ENCODE measurements around the gene ST14.
"Not testable (repeated sequence)": the region's sequence is repeated elsewhere in the genome, so short reads cannot be mapped to it uniquely, and the experiment has no call there.

The ST14 gene

DNA sequence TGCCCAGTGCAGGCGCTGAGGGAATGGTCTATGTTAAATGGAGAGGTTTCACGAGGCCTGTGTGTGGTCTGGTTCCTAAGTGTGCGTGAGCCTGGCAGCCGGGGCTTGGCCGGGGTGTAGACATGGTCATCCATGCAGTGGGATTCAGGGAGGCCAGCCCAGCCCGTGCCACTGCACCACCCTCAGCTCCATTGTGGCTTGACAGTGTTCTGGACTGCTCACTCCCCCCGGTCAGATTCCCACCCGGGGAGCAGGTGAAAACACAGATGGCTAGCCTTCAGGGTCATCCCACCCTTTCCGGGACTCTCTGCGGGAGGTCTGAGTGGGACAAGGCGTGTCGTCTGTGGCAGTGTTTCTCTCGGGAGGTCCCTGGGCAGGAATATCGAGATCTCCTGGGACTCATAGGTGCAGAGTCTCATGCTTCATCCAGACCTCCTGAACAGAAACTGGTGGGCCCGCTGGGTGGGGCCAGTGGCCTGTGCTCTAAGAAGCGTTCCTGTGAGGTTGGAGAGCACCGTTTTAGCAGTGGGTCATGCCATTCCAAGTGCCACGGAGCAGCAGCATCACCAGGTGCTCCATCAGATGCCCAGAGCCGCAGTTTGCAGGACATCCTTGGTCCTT is 52.3 kb downstream of the ST14 start:
- no peak for DNase-seq

DNA sequence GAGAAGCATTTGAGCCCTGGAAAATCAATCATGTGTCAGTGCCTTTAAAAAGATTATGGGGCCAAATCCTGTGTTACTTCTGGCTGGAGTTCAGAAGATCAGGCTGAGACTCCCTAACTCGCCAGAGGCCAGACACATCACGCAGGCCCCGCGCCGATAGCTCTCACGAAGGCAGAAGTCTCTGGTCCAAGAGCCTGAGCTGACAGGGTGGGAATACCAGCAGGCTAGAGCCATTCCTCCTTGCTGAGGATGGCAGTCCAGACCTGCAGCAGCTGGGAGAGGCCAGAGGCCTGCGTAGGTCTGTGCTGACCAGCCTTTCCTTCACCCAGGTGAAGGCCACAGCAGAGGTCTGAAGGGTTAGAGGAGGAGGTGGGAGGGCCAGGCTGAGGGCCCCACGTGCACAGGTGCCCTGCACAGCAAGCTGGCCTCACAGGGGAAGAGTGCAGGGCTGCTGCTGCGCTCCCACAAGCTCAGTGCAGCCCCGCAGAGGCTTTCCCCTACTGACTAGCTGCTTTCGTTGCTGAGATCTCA is 52.9 kb downstream of the ST14 start:
- DNase-seq = no peak

DNA sequence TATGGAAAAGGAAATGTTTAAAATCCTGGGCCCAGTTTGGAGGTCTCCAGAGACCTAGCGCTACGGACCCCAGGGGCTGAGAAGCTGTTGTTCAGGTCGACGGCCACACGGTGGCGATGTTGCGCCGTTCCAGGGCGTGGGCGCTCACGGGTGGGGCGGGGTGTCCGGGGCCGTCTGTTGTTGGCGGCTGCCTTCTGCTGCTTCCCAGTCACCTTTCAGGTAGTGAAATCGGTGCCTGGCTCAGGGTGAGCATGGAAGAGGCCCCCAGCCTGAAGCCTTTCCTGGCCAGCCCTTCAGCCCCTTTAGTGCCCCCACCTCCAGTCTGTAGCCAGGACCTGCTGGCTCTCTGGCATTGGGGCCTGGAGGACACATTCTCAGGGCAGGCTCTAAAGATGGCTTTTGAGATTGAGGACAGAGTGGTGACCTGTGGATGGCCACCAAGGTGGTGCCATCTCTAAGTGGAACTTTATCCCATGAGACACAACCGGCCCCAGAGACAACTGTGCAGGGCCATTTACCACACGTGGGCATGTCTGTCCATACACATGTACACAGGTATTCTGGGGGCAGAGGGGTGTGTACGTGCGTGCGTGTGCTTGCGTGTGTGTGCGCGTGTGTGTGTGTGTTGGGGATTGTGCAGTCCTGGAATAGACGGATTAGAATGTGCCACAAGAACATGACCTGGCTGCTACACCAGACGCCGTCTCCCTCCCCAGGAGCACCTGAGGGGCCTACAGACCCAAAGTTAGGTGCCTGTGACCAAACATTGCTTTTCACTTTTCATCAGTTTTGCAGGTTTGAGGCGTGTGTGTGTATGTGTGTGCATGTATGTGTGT is 53.8 kb downstream of the ST14 start:
- DNase-seq = peak; percentile 35

DNA sequence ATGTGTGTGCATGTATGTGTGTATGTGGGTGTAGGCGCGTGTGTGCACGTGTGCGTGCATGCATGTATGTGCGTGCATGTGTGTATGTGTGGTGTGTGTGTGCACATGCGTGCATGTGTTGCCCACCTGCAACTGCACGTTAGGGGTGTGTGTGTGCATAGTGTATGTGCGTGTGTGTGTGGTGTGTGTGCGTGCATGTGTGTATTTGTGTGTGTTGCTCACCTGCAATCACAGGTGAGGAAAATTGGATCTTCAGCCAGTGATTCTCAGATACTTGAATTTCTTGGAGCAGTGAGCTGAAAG is 54.3 kb downstream of the ST14 start:
- DNase-seq = no peak

DNA sequence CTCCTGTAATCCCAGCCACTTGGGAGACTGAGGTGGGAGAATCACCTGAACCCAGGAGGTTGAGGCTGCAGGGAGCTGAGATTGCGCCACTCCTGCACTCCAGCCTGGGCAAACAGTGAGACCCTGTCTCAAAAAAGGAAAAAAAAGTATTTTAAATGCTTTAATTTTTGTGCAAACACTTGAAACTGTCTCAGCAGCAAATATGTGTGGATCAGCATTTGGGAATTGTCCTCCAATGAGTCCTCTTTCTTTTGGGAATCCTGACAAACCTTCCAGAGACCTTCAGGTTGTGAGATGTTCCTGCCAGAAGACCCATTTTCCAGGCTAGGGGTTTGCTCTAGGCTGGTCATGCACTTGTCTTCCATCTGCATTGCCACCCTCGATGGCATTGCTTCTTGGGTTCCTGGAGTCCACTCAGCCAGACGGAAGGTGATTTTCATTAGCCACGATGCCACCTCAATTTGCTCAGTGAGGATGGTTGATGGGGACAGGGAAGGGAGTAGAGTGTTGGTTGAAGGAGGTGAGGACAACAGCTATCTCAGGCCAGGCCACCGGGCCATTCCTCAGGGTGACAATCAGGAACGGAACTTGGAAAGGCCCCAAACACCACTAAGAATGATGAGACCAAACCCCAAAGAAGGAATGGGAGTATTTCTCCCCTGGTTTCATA is 55.4 kb downstream of the ST14 start:
- no peak for DNase-seq

DNA sequence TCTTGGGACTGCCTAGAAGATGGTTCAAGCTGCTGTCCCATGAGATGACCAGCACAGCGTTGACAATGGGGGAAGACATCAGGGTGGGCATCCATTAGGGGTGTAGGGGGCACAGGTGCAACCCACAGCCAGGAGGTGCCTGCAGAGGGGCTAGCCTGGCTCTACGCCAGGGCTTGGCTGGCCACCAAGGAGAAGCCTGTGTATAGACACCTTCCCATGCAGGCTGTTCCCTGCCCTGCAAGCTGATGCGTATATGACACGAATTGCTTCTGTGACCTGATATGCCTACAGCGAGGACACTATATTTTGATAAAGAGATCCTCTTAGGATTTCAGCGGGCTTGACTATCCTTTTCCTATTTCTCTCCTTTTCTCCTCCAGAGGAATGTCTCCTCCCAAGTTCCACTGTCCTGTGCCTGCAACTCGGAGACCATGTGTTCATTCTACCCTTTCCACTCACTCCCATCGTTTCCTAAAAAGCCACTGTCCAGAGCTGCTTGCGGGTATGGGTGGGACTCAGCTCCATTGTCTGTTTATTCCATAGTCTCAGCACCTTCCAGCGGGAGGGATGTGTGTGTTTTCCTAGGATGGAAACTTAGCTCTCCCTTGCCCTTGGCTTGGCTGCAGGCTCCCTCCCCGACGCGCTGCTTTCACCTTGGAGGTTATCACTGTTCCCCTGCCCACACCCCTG is 56.1 kb downstream of the ST14 start:
- no peak for DNase-seq

DNA sequence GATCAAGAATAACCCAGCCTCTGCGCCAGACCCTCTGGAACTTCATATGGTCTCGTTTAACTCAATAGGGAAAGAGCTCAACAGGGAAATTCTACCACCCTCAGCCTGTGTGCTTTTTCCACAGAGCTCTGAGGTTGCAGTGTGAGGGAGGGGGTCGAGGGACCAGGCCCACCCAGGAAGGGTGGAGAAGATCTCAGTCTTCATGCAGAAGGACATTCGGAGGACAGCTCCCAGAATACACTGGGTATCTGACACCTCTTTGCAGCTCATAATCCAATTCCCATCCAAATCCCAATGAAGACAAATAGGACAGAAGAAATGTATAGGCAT is 56.6 kb downstream of the ST14 start:
- DNase-seq = no peak

DNA sequence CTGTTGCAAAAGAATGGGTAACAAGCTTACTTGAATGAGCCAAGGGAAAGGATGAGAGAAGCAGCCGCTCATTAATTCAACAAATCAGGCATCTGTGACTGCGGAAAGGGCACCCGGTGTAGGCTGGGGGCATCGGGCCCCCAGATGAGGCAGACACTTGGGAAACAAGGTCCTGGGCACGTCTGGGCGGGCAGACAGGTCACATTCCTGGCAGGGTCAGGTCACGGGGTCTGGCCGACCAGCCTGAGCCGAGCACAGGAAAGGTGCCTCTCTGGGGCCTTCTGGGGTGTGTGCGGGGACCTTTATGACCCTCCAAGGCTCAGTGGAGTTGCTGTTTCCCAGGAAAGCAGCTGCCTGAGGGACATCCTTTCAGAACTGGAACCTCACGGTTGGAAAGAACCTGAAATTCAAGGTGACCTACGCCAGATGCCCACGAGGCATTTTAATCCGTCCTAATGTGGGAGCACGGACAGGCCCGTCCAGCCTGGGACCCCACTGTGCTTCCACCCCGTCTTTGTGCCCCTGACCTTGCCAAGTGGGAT is 57.1 kb downstream of the ST14 start:
- DNase-seq = no peak

DNA sequence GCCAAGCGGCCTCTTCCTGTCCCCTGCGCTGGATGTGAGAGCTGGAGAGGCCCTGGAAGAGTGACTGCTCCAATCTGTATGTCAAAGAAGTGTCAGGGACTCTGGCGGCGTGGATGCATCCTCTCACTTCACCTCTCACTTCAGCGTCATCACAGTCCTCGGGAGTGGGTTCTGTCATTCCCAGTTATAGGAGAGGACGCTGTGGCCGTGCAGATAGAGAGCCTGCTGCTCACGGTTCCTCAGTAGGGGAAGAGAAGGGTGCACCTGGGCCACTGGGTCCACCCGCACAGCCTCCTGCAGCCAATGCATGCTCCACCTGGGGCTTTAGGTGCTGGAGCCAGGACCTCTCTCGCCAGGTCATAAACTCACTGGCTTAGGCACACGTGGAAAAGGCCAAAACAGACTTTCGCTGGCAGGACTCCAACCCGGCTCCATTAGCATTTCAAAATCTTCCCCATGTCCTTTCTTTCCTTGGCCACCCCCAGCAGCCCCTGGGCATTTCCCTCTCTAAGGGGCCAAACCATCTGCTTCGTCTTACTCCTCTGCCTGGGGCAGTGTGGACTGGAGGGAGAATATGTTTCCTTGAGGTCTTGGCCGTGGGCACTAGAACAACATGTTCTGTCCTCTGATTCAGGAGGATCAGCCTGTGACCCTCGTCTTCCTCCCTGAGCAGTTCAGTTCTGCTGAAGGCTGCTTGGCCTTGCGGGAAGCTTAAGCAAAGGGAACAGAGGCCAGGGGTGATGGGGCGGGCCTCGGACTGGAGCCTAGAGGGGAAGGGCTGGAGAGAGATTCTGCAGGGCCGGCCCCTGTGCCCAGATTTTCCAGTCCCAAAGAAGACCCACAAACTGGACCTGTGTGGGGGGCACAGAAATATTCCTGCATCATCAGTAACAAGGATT is 57.8 kb downstream of the ST14 start:
- DNase-seq = no peak

DNA sequence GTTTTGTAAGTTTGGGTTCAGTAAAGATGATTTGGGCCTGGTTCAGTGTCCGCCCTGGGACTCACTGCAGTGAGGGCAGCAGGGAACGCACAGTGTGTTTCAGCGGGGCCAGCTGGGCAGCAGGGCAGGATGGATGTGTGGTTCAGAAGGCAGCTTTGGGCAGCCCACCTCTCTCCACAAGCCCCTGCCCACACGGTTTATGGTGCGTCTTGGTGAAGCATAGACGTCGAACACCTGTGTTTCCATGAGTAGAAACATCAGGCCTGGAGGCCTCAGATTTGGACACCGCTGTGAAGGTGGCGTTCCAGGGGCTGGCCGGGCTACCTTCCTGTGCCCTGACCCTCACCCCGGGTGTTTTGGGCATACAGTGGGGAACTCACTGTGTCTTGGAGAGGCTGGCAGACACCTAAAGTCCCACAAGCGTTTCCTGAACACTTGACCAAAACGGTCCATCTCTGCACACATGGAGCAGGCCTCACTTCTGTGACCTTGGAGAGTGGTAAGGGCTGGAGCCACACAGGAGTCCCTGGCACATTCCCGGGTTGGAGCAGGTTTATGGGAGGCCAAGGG is 59.0 kb downstream of the ST14 start:
- no peak for DNase-seq

DNA sequence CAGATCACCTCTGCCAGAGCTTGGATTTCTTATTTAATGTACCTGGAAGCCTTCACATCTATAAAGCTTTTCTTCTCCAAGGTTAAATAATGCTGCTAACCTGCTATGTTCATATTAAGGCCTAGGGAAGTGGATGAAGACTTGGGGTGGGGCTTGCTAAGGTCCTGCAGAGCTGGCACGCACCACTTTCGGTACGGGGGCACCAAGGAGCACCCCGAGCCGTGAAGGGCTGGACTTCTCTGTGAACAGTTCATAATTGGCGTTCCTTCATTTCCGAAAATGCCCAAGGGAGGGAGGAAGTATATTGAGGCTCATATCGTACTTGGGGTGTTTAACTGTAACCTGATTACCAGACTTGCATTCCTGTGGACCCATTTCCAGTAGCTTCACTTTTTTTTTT is 59.6 kb downstream of the ST14 start:
- DNase-seq = no peak

DNA sequence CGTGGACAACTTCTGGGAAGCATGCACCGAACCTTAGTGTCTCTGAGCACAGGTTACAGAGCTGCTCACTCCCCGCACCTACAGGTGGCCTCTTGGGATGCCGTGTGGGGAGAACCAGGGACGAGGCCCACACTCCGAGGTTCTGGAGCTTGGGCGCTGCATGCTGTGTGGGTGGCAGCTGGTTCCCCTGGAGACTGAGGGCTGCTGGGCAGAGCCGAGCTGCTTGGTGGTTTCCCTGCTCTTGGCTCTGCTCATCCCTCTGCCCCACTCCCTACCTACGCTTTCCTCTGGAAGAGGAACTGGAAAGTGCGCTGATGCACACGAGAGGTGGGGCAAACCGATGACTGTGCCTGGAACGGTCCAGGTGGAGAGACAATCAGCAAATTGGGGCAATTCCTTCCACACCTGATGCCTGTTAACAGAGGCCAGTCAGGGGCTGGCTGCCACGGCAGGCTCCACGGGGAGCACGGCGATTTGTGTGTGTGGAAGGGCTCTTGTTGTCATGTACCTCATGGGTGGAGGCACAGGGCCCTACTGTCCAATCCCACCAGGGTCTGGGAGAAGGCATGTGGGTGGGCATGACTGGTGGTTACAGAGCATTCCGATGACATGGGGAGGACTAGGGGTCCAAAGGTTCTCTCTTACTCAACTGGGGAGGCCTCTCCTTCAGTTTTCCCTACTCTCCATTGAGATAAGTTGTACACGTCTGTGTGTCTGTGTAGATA is 60.9 kb downstream of the ST14 start:
- DNase-seq = no peak

DNA sequence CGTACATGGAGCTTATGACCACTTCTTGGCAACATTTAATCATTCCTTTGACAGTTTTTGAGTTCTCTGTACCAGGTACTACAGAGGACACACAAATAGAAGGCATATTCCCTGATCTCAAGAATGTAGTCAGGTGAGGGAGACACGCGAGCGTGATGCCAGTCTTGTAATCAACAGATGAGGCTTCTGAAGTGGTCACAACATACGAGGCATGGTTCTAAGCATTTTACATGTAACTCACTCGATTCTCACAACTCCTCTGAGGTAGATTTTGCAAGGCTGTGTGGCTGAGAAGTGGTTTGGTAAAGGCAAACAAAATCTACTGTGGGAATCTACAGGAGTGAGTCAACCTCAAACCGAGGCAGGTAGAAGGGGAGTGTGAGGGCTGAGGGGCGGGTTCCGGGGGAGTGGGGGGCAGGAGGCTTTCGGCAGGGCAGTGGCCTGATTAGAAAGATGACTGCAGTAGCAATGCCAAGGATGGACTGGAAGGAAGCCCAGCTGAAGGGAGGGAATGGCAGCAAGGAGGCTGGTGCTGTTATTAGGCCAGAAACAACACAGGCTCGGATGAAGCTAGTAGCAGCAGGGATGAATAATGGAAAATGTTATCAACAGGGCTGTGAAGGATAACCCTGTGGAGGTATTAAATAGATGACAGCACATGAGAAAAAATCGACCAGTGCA is 63.8 kb downstream of the ST14 start:
- no peak for DNase-seq

DNA sequence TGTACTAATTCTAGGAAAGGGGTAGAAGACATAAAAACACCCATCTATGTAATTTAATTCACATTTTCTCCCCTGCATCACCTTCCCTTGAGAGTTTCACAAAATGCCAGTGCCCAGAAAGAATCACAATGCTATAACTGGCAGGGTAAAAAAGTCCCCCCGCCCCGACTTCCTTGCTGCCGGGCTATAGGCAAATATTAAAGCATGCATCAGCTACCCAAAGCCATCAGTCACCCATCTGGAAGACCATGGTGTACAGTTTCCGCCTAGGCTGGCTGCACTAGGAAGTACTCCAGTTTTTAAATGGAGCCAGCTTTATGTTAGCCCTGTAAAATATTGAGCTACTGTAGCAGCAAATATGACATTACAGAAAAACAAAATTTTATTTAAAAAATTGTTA is 67.8 kb downstream of the ST14 start:
- DNase-seq = no peak

DNA sequence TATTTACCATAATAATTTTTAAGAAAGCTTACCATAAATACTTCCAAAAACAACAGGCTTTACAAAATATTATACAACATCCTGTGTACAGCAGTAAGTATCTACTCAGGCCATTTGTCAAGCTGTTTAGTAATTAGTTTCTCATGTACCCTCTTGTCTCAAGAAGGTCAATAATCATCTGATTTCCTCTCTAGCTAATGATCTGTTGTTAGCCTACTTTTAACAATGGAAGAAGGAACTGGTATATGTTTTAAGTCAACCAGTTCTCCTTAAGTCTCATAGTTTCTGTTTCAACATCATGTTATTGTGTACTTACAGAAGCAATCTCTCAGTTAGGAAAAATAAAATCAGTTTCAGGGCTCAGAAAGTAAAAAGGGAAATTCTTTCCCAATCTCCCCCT is 73.9 kb downstream of the ST14 start:
- DNase-seq = not testable (repeated sequence)

DNA sequence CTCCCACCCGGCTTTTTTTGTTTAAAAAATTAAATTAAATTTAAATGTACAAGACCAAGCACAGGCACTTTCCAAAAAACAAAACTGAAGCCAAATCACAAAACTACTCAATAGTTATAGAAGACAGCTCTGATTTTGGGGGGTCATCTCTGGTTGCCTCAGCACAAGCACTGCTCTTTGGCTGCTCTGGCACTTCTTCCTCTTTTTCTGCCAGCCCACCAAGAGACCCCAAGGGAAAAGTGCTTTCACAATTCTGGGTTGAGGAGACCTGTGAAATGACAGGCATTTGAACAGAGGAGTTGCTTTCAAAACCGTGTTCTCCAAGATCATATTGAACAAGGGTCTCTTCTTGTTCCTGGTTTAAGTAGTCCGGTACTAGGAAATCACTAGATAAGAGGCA is 74.3 kb downstream of the ST14 start:
- DNase-seq = not testable (repeated sequence)

DNA sequence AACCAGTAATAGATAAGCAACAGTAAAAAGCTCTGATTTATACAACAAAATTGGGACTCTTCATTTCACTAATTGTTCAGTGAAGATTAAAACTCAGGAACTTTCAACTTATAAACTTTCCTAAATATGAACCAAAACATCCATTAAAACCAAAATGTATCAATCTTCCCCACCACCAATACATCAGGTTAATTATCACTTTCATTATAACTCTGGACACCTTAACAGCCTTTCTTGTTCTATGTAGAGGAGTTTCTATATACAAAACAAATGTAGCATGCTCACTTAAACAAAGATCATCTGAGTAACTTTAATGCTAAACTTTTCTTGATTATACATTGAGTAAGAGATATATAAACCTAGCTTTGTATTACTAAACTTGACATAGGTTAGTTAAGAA is 74.7 kb downstream of the ST14 start:
- no peak for DNase-seq

DNA sequence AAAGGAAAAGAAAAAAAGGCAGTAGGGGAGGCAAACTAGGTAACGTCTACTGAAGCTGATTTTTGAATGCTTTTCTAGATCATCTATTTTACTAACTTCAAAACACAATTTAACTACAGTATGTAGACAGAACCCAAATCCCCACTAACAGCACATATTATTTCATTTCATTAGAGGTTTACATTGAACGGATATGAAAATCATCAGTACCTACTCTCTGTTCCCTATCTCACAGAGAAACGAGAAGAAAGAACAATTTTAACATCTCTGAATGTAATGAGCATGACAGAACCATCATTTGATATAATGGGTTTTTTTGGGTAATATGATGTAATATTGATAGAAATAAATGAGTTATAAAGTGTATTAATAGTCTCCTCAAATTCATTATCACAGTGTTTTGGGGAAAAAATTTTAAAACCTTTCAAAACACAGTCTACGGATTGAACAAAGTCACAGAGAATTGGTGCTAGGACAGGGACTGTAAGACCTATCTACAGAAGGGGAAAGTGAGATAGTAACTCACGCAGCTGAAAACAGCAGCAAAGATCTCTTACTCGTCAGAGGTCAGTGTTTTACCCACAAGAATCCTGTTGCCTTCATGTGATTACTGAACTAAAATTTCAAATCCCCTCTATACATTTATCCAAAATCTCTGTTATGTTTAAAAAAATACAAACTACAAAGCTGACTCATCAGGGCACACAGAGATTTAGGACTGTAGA is 77.9 kb downstream of the ST14 start:
- DNase-seq = no peak

DNA sequence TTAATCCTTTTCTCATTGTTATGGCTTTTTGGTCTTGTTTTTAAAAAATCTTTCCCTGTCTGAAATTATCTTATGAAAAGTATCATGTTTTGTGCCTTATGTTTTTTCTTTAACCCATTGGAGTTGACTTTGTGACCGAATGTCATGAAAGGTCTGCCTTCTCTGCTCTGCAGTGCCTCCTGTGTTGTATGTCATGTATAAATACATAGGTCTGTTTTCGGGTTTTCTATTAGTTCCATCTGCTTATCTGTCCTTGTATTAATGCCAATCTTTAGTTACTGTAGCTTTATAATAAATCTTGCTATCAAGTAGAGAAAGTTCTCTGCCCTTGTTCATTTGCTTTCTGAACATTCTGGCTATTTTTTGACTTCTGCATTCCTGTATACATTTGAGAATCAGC is 82.1 kb downstream of the ST14 start:
- no peak for DNase-seq

DNA sequence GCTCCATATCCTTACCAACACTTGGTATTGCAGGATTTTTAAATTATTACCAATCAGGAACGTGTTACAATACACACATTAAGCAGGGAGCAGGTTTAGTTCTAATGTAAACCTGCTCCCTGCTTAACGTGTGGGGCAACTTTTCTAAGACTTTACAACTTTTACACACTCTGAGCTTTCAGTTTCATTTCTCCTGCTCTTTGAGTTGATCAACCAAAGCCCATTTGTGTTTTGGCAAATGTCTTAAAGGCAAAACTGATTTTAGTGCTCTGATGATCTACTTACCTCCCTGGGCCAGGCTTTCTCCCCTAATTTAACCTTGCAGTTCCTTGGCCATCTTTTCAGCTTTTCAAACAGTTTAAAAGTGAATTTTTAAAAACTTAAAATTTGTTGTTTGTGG is 84.2 kb downstream of the ST14 start:
- DNase-seq = no peak

Measured in EL (cell line).